Endothelial cell (in vitro differentiated cells): ENCODE data around the gene HYLS1. TPM values are rescaled to one million over a fixed set of nuclear protein-coding genes. Genes with fewer than 3 reads are reported as not detected.

ENCODE experiments used
- DNase-seq: peaks from one replicate; pipeline ENCODE4 v3.0.0; 2021; ENCODE audit warnings: low spot score
- H3K27ac Mint-ChIP-seq: one replicate; pipeline ENCODE4 v1.8.0; 2021; ENCODE audit warnings: mixed read lengths, inconsistent platforms; ENCODE audit not compliant: unreplicated experiment
- H3K27me3 Mint-ChIP-seq: one replicate; pipeline ENCODE4 v1.8.0; 2021; ENCODE audit warnings: mild to moderate bottlenecking, moderate library complexity, mixed read lengths, inconsistent platforms; ENCODE audit not compliant: unreplicated experiment
- H3K36me3 Mint-ChIP-seq: one replicate; pipeline ENCODE4 v1.8.0; 2021; ENCODE audit warnings: mild to moderate bottlenecking, low read depth, mixed read lengths, inconsistent platforms; ENCODE audit not compliant: unreplicated experiment
- H3K4me1 Mint-ChIP-seq: one replicate; pipeline ENCODE4 v1.8.0; 2021; ENCODE audit warnings: mild to moderate bottlenecking, mixed read lengths, inconsistent platforms; ENCODE audit not compliant: unreplicated experiment
- H3K4me3 Mint-ChIP-seq: one replicate; pipeline ENCODE4 v1.8.0; 2021; ENCODE audit warnings: mild to moderate bottlenecking, mixed read lengths, inconsistent platforms; ENCODE audit not compliant: unreplicated experiment
- H3K9me3 Mint-ChIP-seq: one replicate; pipeline ENCODE4 v1.8.0; 2021; ENCODE audit warnings: mixed read lengths, inconsistent platforms; ENCODE audit not compliant: unreplicated experiment
- total RNA-seq: library from RNA; stranded (reverse); fragmentation: NEBNext Ultra II Directional; extraction: Animal tissue kit (Norgen Biotek cat#: 25700); gene quantifications from one replicate; pipeline ENCODE4 v1.2.1, GENCODE V29; 2021; ENCODE audit not compliant: unreplicated experiment
- TF ChIP-seq, protein P1 (sequence below): fragments of 200-600 bp; sonication (generic); IDR thresholded peaks from one replicate; pipeline ENCODE4 v1.5.0; 2021; ENCODE audit warnings: antibody characterized with exemption; ENCODE audit not compliant: unreplicated experiment

HYLS1 gene
- total RNA-seq, 1 donor from 2014 or later, result 5.5 TPM

DNA sequence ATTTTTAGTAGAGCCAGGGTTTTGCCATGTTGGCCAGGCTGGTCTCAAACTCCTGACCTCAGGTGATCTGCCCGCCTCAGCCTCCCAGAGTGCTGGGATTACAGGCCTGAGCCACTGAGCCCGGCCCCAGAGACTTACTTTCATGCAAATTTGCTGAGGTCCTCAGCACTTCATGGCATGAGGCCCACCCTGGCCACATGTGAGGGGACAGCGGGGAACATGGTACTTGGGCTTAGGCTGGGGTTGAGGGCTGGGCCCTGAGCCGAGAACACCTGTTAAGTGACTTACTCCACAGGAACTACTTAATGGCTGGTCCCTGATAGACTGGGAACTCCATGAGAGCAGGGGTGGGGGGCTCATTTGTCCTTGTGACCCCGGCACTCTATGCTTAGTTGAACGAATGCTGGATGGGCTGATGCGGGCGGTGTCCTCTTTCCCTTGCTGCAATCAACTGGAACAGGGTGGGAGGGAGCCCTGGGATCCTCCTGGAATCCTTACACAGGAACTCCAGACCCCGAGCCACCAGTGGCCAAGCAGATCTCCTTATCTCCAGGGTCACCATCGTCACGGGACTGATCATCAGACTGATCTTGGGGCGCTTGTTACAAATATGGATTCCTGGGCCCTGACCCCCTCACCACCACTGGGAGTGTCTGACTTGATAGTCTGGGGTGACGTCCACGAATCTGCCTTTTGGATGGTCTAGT, 59.4 kb downstream of the HYLS1 start:
- peaks cover 3% of the 10 kb centered on the region for H3K36me3 Mint-ChIP-seq
- DNase-seq, result no peak
- no peaks in the 10 kb centered on the region for H3K9me3 Mint-ChIP-seq
- H3K27me3 Mint-ChIP-seq, result peaks cover 3% of the 10 kb centered on the region
- H3K4me3 Mint-ChIP-seq, result no peak overlapping the region
- TF ChIP-seq, protein P1, sequence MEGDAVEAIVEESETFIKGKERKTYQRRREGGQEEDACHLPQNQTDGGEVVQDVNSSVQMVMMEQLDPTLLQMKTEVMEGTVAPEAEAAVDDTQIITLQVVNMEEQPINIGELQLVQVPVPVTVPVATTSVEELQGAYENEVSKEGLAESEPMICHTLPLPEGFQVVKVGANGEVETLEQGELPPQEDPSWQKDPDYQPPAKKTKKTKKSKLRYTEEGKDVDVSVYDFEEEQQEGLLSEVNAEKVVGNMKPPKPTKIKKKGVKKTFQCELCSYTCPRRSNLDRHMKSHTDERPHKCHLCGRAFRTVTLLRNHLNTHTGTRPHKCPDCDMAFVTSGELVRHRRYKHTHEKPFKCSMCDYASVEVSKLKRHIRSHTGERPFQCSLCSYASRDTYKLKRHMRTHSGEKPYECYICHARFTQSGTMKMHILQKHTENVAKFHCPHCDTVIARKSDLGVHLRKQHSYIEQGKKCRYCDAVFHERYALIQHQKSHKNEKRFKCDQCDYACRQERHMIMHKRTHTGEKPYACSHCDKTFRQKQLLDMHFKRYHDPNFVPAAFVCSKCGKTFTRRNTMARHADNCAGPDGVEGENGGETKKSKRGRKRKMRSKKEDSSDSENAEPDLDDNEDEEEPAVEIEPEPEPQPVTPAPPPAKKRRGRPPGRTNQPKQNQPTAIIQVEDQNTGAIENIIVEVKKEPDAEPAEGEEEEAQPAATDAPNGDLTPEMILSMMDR, result no peak
- no peak overlapping the region for H3K27ac Mint-ChIP-seq
- peaks cover 12% of the 10 kb centered on the region for H3K4me1 Mint-ChIP-seq

DNA sequence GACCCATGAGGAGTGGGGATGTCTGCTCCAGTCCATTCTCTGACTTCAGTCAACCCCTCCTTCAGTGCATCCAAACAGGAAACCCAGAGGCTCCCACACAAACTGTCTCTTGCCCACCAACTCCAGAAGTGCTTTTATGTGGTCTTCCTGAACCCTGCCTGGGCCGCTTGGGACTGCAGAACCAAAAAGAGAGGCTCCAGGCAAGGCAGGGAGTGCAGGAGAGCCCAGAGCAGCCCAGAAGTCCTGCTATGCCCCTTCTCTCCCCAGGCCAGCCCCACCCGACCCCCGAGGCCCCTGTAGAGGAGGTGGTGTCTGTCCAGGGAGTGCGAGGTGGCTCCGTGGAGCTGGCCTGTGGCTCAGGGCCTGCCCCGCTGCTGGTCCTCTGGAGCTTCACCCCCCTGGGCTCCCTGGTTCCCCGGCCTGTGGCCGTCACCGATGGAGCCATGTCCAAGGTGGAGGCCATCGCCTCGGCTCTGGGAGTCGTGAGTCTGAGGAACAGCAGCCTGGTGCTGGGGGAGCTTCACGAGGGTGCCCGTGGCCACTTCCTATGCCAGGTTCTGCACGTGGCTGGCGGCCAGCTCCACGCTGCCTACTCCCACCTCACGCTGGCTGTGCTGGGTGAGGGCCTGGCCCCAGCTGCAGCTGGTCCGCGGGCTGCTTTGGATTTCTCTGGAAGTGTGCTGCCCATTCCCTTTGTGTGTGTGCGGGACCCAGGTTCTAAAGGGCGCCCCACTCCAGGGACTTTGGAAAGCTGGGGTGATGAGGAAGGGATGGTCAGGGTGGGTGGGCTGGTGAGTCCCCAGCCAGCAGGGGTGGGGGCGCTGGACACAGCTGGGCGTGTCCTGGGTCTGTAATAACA, 60.2 kb downstream of the HYLS1 start:
- TF ChIP-seq, protein P1, result no peak
- Mint-ChIP-seq H3K9me3 (no peaks in the 10 kb centered on the region), H3K4me3 (no peak overlapping the region), H3K36me3 (peaks cover 3% of the 10 kb centered on the region), H3K4me1 (peaks cover 4% of the 10 kb centered on the region), H3K27me3 (peaks cover 3% of the 10 kb centered on the region), H3K27ac (no peak overlapping the region)
- DNase-seq, result no peak

DNA sequence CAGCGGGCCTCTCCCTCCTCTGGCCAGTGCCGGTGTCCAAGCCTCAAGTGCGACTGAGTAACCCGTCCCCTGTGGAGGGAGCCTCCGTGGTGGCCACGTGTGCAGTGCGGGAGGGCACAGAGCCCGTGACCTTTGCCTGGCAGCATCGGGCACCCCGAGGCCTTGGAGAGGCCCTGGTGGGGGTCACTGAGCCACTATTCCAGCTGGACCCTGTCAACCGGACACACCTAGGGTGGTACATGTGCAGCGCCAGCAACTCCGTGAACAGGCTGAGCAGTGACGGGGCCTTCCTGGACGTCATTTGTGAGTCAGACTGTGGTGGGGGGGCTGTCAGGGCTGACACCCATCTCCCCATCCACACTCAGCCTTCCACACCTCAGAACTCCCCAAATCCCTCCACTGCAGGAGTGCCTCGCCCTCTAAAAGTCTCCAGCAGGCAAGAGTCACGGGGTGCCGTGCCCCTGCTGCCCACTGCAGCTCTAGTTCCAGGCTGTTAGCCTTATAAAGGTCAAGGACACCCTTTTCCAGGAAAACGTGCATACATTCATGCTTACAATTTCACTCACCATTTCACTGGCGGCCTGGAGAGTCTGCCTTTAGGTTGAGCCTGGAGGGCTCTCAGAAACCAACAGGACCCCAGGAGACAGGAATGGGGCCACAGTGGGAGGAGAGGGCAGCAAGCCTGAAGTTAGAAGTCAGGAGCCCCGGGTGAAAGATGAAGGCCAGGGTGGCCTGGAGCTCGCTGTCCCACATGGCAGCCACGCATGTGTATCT, 61.0 kb downstream of the HYLS1 start:
- Mint-ChIP-seq H3K4me1 (peaks cover 4% of the 10 kb centered on the region), H3K36me3 (peaks cover 3% of the 10 kb centered on the region), H3K27ac (no peak overlapping the region), H3K9me3 (no peaks in the 10 kb centered on the region), H3K4me3 (no peak overlapping the region), H3K27me3 (peaks cover 3% of the 10 kb centered on the region)
- DNase-seq, result no peak
- TF ChIP-seq, protein P1, result no peak

DNA sequence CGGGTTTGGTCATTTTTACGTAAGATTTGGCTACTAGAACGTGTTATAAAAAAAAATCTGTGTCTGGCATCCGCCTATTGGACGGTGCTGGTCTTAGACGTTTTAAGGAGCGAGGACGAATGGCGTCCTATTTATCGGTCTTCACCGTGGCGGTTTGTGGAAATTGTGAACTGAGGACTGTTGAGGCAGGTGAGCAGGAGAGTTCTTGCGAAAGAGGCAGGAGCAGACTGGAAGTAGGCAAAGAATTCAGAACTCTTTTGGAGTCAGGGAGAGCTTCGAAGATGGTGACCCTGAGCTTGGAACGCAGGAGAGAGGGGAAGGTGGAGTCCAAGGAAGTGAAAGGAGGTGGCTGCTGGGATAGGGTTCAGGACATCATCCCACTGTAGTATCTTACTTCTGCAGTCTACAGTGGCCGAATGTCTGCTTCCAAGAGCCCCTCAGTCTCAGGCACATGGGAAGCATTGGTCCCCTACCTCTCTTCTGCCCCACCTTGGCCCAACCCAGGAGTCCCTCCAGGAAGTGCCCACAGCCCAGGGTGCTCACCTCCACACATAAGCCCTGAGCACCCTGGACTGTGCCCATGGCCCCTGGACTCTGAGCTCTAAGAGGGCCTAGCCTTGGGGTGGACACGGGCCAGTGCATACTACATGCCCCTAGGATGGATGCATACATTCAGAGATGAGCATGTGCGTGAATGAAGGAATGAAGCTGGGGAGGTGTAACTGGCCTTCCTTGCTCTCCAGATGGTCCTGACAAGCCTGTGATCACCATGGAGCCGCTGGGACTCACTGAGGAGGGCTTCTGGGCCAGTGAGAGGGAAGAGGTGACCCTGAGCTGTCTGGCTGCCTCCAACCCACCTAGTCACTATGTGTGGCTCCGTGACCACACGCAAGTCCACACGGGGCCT, 62.1 kb downstream of the HYLS1 start:
- Mint-ChIP-seq H3K9me3 (no peaks in the 10 kb centered on the region), H3K36me3 (peaks cover 6% of the 10 kb centered on the region), H3K27me3 (peaks cover 7% of the 10 kb centered on the region), H3K27ac (peak overlapping the region; percentile 49), H3K4me3 (peak overlapping the region; percentile 9), H3K4me1 (peaks cover 4% of the 10 kb centered on the region)
- TF ChIP-seq, protein P1, result no peak
- DNase-seq, result no peak
